GM19467 (cell line): ENCODE measurements around the gene BMP6.
"Not testable (repeated sequence)": the region's sequence is repeated elsewhere in the genome, so short reads cannot be mapped to it uniquely, and the experiment has no call there.

Experiments used
- ATAC-seq: cut with Tn5 transposase; IDR thresholded peaks from one replicate; pipeline ENCODE4 v1.9.1; 2021; ENCODE audit warnings: mild to moderate bottlenecking, moderate library complexity; ENCODE audit not compliant: unreplicated experiment

The BMP6 gene

GRCh38 chr6:7880718-7881107 lies 154.8 kb downstream of the BMP6 start:
- ATAC-seq: no peak

DNA sequence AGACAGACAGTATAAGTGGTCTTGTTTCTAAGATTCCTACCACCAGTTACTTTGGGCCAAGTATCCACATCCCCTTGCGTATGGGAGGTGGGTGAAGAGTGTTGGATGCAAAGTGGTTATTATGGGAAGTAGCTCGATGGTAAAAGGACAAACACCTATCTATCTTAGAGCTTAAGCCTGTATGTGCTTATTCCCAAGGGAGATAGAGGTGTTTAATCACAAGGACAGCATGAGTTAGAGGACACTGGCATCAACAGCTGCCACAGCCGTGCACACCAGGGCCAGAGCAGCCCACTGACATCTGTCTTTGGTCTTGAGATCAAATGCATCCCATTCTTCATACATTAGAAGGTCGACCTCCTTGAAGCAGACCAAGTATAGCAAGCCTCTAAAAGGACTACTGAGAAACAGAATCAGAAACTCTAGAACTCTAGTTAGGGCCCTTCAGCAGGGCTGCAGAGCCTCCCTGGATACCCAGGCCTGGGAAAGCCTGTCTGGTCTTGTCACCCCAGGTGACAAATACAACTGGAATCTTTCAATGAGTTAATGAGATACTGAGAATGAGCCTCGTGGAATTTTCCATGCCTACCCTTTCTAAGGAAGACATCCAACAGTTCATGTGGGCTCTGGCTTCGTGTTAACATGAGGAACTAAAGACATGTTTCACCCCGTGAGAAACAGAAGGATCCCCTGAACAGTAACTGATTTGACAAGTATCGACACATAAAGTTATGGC lies 156.0 kb downstream of the BMP6 start:
- ATAC-seq: no peak

DNA sequence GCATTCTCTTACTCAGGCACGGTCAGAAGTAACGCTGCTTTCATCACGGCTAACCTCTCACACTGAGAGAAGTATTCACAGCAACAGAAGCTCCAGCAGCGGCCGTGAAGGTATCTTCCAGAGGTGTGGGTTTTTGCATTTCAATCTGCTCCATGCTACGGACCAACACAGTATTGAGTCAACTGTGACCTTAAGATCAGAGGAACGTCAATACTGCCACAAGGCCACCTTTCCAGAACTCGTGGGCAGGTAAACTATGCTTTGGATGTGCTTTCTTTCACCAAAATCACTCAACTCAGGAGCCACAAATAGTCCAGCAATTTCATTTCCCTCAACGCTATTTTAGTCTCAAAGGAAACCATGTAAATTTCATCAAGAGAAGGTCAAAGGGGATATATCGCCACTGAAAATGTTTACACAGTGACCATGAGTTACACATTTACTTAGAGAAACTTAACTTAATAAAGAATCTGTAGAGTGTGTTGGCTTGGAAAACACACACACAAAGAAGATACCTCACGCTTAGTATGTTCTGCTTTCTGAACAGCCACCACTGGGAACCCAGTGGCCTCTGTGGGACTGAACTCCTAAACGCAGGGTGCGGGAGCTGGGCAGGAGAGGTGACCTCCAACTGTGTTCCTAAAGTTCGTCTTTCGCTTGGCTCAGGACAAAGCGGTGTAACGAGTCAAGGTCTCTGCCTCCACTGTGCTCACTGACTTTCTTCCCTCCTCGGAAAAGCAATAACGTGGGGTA lies 156.8 kb downstream of the BMP6 start:
- no peak for ATAC-seq

GRCh38 chr6:7883381-7883780 lies 157.5 kb downstream of the BMP6 start:
- ATAC-seq: no peak

GRCh38 chr6:7886132-7886531 lies 160.2 kb downstream of the BMP6 start:
- no peak for ATAC-seq

- no peak for ATAC-seq
Measured at GRCh38 chr6:7887278-7887991, 161.5 kb downstream of the BMP6 start.

DNA sequence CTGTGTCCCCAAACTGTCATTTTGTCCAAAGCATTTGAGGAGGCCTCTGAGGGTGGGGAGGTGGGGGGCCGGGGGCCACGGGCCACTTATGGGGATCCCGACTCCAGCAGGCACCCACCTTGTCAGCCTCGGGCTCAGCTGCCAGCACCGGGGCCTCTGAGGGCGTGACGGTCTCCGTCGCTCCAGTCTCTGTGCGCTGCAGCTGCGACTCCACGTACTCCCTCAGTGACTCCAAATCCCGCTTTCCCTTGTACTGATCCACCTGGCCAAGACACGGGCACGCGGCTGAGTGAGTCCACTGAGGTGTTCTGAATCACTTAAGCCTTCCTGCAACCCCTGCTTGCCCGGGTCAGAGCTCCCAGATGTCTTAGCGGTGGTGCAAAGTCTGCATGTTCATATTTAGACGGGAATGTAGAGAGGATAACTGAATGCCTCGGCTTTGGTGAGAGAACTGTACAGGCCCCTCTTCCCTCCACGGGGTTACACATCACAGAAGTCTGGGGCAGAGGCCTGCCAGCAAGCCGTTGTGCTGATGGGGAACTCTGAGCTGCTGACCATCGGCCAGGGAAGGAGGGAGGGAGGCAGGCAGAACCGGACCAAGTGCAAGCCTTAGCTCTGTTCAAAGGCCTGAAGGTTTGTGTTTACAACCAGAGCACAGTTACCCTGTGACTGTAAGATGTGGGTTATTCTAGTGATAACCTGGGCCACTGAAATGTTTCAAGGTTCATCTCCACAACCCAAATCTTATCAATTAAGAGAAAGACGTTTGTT lies 162.9 kb downstream of the BMP6 start:
- ATAC-seq: no peak

- no peak for ATAC-seq
Measured at GRCh38 chr6:7891078-7891872, 165.4 kb downstream of the BMP6 start.

GRCh38 chr6:7892367-7892766 lies 166.5 kb downstream of the BMP6 start:
- ATAC-seq: not testable (repeated sequence)

DNA sequence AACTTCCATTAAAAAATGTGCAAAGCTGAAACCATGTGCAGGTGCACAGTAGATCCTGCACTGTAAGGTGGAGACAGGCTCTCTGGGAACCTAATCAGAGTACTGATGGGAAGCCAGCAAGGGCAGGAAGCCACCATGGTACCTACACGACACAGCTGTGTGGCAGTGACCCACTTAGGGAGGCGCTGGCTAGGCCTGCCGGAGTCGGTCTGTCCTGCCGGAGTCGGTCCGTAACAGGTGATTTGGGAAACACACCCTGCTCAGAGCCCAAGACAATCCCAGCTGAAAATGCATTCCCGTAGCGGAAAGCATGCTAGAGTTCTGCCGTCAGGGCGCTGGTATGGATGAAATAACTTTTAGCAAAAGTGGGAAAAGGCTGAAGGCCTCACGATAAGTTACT lies 167.4 kb downstream of the BMP6 start:
- ATAC-seq: no peak

DNA sequence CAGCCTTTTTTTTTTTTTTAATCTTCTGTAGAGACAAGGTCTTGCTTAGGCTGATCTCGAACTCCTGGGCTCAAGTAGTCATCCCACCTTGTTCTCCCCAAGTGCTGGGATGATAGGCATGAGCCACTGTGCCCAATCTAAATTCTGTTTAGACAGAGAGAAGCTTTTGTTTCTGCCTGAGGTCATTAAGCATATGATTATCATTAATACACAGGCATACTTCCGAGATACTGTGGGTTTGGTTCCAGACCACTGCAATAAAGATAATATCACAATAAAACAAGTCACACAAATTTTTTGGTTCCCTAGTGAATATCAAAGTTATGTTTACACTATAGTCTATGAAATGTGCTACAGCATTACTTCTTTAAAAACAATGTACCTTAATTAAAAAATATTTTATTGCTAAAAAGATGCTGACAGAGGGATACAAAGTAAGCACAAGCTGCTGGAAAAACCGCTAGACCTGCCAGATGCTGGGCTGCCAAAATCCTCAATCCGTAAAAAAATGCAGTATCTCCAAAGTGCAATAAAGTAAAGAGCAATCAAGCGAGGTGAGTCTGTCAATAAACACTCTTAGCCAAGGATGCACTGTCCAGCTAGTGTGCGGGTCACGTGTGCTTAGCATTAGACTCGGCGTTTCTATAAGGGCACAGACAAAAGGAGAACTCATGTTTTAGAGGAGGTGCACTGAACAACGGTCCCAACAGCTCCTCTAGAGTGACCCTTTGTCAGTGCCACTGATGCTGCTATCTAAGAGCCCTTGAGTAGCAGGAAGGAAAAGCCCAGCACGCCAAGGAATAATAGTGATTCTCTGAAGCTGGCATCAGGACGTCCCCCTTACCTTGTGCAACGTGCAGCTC lies 168.6 kb downstream of the BMP6 start:
- ATAC-seq: no peak

- no peak for ATAC-seq
Measured at GRCh38 chr6:7895125-7895423, 169.2 kb downstream of the BMP6 start.

DNA sequence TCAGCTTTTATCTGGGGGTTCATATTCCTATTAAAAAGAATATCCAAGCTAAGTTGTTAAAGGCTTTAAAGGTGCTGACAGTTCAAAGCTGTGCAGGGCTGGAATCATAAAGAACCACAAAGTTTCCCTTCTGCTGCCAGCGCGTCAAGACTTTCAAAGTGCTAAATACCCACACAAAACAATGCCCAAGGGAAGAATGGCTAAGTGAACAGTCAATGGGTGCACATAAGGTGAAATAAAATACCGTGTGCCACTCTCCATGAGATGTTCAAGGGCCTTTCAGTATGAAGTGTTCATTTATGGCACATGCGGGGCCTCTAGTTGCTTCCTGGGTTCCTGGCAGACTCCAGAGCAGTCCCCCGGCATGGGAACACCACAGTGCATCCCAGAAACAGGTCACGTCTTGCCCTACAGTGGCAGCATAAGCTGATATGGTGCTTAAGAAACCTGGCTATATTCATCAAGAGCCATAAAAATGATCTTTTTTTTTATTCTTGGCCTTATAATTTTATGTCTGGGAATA lies 170.6 kb downstream of the BMP6 start:
- ATAC-seq: no peak

DNA sequence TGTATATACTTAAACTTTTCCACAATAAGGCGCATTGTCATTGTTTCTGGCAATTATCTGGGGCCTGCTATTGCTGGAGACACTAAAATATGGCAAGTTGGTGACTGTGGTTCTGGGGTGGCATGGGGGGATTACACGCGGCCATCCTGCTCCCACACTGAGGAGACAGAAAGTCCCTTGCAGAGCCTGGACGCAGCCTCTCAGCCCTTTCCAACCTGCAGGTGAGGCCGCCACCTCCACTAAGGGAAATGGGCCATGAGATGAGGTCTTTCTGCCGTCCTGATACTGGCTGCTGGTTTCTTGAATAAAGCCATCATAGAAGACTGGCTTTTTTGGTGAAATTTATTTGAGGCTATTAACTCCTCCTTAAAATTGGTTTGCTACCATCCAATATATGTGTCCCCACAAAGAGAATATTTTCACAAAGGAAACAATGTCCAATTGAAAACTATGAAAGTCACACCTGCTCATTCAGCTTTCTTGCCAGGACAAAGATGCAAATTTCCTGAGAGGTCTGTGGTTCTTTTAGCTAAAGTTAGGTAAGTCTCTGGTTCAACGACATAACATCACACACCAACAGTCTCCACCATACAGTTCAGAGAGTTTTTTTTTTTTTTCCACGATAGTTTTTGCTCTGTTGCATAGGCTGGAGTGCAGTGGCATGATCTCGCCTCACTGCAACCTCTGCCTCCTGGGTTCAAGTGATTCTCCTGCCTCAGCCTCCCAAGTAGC lies 171.7 kb downstream of the BMP6 start:
- ATAC-seq: no peak

DNA sequence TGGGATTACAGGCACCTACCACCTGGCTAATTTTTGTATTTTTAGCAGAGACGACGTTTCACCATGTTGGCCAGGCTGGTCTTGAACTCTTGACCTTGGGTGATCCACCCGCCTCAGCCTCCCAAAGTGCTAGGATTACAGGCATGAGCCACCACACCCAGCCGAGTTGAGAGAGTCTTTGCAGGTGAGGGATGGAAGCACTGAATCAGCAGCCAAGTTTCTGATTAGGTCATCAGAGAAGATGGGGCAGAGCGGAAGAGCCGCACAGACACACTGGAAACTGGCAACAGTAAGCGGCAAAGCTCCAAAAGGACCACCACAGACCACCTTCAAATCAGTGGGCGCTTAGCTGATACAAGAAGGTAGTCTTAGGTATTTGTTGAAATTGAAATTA lies 172.3 kb downstream of the BMP6 start:
- ATAC-seq: not testable (repeated sequence)

DNA sequence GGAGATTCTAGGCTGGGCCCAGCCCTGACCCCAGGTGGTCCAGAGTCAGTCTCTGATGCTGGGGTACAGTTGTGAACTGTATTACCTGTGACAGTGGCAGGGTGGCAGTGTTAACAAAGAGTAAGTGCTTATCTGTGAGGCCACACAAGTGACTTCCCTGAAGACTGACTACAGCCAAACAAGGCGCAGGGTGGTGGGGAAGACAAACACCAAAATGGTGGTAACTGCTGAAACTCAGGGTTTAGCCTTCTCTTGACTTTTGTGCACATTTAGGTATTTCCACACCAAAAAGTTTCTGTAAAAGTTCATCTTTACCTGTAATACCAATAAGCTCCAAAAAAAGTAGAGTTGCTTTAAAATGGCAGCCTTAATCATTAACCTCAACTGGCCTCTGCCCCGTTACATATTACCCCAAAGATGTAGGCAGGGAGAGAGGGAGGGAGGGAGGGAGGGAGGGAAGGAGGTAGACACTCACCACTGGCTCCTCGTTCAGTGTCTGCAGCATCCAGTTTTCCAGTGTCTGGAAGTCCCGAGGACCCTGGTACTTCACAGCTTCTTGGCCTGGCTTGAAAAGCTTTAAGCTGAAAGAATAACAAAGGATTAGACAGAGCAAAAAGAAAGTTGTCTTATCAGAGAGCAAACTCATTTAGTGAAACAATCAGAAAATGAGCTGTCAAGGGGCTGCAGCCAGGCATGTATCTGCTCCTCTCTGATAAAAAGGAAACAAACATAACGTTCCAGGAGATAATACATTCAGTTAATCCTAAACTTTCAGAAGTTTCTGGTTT lies 173.4 kb downstream of the BMP6 start:
- no peak for ATAC-seq

DNA sequence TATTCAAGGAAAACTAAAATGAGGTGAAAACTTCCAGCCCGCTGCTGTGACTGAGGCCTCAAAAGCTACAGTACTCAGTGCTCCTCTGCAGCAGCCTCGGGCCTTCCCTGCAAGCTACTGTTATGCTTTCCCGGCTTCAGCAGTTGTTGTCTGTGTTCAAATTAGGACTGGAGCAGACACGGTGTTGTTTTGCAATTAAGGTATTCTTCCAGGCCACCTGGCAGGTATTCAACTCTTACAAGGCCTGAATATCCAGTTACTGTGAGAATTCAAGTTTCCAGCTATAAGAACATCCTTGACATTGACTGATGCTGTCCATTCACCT lies 174.0 kb downstream of the BMP6 start:
- no peak for ATAC-seq

DNA sequence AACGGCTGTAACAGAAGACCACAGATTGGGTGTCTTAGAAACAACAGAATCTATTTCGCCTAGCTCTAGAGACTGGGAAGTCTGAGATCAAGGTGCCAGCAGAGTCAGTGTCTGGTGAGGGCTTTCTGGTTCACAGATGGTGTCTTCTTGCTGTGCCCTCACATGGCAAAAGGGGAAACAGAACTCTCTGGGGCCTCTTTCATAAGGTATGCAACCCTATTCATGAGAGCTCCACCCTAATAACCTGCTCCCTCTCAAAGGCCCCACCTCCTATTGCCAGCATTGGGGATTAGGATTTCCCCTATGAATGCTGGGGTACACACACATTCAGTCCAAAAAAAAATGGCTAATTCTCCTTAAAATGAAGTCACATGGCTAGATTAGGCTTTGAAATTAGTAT lies 174.7 kb downstream of the BMP6 start:
- ATAC-seq: no peak
